Globus pallidus (tissue), 1 donor: Measurements from ENCODE around the gene MT1X.
A peak's percentile ranks its signal among the peaks of the same experiment; 100 is the strongest.

Source experiments
- DNase-seq: peaks from one replicate; pipeline ENCODE4 v3.0.0-alpha.2; 2015; ENCODE audit warnings: low spot score

MT1X gene

GRCh38 chr16:56679078-56679730 lies 3.1 kb upstream of the MT1X start:
- DNase-seq, result no peak

GRCh38 chr16:56679818-56680217 lies 2.5 kb upstream of the MT1X start:
- DNase-seq, result no peak

GRCh38 chr16:56682703-56683397 lies 580 bp downstream of the MT1X start:
- DNase-seq, result no peak

- DNase-seq, result no peak
These were observed 1.3 kb downstream of the MT1X start for GRCh38 chr16:56683424-56684172.

GRCh38 chr16:56684256-56684925 lies 2.1 kb downstream of the MT1X start:
- DNase-seq, result no peak

GRCh38 chr16:56684926-56685590 lies 2.8 kb downstream of the MT1X start:
- DNase-seq, result peak; percentile 31

DNA sequence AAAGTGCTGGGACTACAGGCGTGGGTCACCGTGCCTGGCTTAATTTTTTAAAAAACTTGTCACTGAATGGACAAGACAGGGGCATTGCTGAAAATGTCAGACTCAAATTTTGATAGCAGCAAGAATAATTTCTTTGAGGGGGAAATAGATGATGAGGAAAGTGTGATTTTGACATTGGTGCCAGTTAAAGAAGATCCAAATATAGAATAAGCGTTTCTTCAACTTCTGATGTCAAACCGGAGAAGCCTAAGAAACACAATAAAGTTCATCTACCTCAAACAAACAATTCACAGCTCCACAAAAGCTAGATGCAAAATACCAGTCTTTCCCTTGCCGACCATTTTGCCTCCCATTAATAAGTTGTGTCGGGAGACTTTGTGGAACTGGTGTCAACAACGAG lies 4.5 kb downstream of the MT1X start:
- DNase-seq, result no peak

GRCh38 chr16:56688762-56689161 lies 6.5 kb downstream of the MT1X start:
- DNase-seq, result no peak

DNA sequence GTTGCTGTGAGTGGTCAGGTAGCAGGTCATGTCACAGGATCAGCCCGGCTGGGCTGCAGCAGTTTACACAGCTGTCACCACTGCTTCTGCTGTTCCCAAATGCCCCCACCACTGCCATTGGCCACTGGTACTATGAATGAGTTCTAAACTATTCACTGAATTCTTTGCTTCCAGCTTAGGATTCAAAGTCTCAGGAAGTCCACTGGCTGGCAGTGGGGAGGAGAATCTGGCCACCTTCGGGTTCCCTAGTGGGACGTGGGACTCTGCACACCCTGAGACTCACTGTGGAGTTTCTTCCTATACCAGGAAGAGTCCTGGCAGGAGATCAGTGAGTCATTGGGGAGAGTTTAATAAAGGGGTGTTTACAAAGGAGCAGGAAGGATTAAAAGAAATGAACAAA lies 6.9 kb downstream of the MT1X start:
- DNase-seq, result no peak

- DNase-seq, result no peak
These were observed 8.3 kb downstream of the MT1X start for GRCh38 chr16:56690420-56691122.

- DNase-seq, result no peak
These were observed 9.6 kb downstream of the MT1X start for GRCh38 chr16:56691885-56692284.

- DNase-seq, result no peak
These were observed 13.0 kb downstream of the MT1X start for GRCh38 chr16:56695246-56695645.

DNA sequence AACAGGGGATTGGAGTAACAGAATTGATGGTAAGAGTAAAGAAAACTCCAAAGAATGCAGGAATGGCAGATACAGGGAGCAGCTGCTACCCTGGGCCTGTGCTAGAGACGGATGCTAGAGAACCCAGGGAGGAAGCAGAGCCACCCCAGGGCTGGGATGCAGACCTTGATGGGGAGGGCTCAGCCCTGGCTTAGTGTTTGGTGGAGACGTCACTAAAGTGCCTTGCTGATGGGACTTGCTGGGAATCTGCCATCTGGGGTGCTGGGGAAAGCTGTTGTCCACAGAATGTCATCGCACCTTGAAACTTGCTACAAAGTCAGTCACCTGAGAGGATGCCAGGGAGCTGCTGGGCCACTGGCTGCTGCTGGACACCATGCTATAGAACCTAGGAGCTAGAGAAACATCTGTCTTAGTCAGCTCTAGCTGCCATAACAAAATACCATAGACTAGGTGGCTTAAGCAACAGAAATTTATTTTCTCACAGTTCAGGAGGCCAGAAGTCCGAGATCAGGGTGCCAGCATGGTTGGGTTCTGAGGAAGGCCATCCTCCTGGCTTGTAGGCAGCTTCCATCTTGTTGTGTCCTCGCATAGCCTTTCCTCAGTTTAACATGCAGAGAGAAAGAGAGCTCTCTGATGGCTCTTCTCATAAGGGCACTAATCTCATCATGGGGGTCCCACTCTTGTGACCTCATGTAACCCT lies 15.3 kb downstream of the MT1X start:
- no peak for DNase-seq

GRCh38 chr16:56700195-56700594 lies 17.9 kb downstream of the MT1X start:
- no peak for DNase-seq

DNA sequence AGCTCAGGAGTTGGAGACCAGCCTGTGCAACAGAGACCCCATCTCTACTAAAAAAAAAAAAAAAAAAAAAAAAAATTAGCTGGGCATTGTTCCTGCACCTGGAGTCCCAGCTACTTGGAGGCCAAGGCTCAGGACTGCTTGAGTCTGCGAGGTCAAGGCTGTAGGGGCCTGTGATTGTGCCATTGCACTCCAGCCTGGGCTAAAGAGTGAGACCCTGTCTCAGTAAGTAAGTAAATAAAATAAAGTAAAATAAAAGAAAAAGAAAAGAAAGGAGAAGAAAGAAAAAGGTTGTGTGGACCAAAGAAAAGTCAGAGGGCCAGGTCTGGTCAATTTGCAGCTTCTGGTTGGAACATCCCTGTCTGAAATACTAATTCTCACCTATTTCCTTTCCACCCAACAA lies 18.4 kb downstream of the MT1X start:
- DNase-seq, result no peak

GRCh38 chr16:56701534-56701933 lies 19.3 kb downstream of the MT1X start:
- DNase-seq, result no peak

GRCh38 chr16:56702836-56703235 lies 20.6 kb downstream of the MT1X start:
- no peak for DNase-seq

DNA sequence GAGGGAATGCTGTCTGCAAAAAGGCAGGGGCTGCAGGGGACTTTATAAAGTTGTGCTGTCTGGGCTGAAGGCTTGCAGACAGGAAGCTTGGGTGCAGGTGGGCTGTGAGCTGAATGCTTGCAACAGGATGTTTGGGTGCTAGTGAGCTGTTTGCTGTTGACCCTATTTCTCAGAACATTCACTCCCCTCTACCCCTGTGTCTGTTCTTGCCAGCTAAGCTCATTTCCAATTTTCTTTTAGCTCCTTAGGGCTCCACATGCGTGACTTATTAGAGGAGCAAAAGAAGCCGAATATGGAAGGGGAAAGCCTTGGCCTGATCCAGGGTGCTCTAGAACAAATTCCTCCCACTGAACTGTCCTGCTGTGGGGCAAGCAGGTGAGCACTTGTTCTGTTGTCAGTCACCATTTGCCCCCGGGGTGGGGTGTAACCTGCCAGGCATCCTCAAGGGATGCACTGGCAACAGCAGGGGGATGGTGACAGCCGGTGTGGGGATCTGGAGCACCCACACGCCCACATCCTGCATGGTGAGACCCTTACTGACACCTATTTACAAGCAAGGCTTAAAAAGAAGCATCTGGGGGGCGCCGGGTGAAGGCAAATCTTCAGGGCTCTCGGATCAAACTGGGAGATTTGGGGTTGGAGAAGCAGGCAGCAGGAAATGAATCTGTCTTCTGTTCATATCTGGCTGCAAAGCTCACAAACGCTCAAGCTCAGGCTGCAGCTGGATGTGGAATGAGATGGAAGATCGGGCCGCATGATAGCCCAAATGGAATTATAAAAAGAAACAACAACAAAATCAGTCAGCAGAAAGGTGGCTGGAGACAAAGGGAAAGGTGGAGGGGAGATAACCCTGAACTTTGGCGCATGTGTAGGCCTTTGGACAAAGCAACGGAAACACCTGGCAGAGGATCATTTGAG lies 26.5 kb downstream of the MT1X start:
- no peak for DNase-seq

DNA sequence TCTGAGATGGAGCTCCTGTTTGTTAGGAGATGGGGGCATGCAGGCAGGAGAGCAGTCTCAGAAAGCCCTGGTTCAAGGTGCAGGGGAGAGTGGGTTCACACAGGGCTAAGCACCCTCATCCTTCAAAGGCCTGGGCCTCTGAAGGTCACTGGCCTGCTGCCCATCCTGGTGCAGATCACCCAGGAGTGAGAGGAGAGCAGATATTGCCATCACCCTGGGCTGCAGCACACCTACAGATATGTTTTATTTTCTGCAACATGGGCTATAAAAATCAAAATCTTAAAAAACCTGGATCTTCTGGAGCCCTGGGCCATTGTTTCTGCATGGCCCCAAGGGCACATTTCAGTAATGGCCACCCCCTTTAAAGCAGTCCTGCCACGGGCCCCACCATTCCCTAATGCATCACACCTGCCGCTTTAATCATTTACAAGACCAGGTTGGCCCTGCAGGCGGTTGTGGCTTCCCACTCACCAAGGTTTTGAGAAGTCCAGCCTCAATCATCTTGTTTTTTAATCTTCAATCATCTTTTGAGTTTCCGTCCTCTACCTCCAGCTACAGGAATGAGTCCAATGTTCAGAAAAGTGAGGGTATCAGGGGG lies 27.3 kb downstream of the MT1X start:
- no peak for DNase-seq
